ENCODE results near the gene NLN. TPM values are rescaled to one million over a fixed set of nuclear protein-coding genes. Genes with fewer than 3 reads are reported as not detected.

NLN gene
- total RNA-seq (2022; extraction: Qiagen RNA extraction; ENCODE audit: low read depth) = 49.0 to 75.8 TPM (median 61.3 TPM) in 5 replicates

DNA sequence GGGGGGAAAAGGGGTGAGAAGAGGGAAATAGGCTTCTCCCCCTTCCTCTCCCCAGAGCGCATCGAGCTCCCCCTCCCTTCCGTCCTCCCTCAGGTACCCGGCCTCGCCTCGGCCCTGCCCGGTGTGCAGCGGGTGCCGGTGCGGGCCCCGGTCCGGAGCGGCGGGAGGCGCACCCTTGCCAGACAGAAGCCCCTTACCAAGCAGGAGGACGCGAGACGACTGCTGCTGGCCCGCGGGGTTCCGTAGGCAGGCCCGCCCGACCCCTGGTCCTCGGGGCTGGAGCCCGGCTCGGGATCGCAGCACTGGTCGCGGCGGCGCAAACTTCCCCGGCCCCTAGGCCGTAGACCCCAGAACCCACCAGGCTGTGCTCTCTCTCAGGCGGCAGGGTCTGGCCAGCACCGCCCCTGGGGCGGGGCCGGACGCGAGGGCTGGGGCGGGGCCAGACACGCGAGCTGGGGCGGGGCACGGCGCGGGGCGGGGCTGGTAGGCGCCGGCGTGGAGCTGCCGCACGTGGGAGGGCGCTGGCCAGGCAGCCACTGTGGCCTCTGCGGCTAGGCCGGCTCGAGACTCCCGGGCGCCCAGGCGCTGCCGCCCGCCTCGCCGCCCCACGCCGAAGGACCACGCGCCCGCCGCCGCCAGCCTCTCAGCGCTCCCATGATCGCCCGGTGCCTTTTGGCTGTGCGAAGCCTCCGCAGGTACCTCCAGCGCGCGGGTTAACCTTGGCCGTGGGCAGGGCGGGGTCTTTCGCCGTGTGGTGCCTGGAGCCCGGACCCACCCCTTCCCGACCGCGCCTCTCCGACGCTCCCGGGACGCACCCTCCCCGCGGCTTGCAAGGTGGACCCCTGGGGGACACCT is at the start of gene NLN, which contains the start of gene SGTB:
NLN (plus strand) TSS at position 486 of the 855 bp plus-strand sequence; CDS start at position 655, 169 bp downstream.
SGTB (minus strand) TSS at position 390 of the 855 bp plus-strand sequence. CDS start 1,302 bp downstream, outside the sequence.

Other genes with a start within 250 kb of the NLN start
- 0.03 to 0.12 TPM (median 0.08 TPM) in 4 of 5 replicates, not detected in the other for gene ADAMTS6, start 240.3 kb upstream of the NLN start, total RNA-seq (2022; extraction: Qiagen RNA extraction; ENCODE audit: low read depth)
- 29.7 to 35.5 TPM (median 31.2 TPM) in 5 replicates for gene CENPK, start 159.0 kb upstream of the NLN start, total RNA-seq (2022; extraction: Qiagen RNA extraction; ENCODE audit: low read depth)
- 19.5 to 24.2 TPM (median 20.6 TPM) in 5 replicates for gene PPWD1, start 158.9 kb upstream of the NLN start, total RNA-seq (2022; extraction: Qiagen RNA extraction; ENCODE audit: low read depth)
- gene TRIM23, start 97.9 kb upstream of the NLN start, total RNA-seq (2022; extraction: Qiagen RNA extraction; ENCODE audit: low read depth) = 5.0 to 8.9 TPM (median 8.1 TPM) in 5 replicates
- gene SHLD3, start 97.2 kb upstream of the NLN start, total RNA-seq (2022; extraction: Qiagen RNA extraction; ENCODE audit: low read depth) = 1.8 to 3.3 TPM (median 2.2 TPM) in 5 replicates
- 11.4 to 19.9 TPM (median 13.3 TPM) in 5 replicates for gene TRAPPC13, start 97.2 kb upstream of the NLN start, total RNA-seq (2022; extraction: Qiagen RNA extraction; ENCODE audit: low read depth)
- gene SGTB, start 96 bp upstream of the NLN start, total RNA-seq (2022; extraction: Qiagen RNA extraction; ENCODE audit: low read depth) = 4.8 to 9.2 TPM (median 7.3 TPM) in 5 replicates
- 20.4 to 45.2 TPM (median 24.0 TPM) in 5 replicates for gene ERBIN, start 204.4 kb downstream of the NLN start, total RNA-seq (2022; extraction: Qiagen RNA extraction; ENCODE audit: low read depth)